GM10266 (cell line): ENCODE results near the gene RAB20.

Source experiments
- DNase-seq: peaks from one replicate; pipeline ENCODE4 v3.0.0; 2012; ENCODE audit errors: extremely low spot score
- TF ChIP-seq, protein P1 (sequence below): IDR thresholded peaks from 2 replicates; pipeline ENCODE4 v1.5.1; 2012; ENCODE audit warnings: mild to moderate bottlenecking, low read depth; ENCODE audit not compliant: control insufficient read depth, insufficient read depth; ENCODE audit errors: missing control alignments

The RAB20 gene

DNA sequence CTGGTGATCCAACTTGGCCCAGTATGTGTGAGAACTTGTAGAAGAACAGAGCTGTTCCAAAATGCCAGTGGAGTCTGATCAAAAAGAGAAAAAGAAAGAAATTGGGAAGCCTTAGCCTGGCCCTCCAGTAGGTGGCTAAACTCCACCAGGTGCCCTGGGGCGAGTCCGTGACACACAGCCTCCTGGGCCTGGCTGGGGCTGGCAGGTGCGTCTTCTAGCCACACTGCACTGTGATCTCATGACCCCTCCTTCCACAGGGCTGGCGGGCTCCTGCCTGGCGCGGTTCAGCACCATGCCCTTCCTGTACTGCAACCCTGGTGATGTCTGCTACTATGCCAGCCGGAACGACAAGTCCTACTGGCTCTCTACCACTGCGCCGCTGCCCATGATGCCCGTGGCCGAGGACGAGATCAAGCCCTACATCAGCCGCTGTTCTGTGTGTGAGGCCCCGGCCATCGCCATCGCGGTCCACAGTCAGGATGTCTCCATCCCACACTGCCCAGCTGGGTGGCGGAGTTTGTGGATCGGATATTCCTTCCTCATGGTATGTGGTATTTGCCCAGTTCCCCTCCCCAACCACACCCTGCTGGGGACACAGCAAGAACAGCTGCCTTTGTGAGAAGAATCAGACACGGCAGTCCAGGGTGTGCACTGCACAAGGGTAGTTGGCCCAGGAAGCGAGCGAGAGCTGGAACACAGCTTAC, 53.7 kb downstream of the RAB20 start:
- TF ChIP-seq, protein P1, sequence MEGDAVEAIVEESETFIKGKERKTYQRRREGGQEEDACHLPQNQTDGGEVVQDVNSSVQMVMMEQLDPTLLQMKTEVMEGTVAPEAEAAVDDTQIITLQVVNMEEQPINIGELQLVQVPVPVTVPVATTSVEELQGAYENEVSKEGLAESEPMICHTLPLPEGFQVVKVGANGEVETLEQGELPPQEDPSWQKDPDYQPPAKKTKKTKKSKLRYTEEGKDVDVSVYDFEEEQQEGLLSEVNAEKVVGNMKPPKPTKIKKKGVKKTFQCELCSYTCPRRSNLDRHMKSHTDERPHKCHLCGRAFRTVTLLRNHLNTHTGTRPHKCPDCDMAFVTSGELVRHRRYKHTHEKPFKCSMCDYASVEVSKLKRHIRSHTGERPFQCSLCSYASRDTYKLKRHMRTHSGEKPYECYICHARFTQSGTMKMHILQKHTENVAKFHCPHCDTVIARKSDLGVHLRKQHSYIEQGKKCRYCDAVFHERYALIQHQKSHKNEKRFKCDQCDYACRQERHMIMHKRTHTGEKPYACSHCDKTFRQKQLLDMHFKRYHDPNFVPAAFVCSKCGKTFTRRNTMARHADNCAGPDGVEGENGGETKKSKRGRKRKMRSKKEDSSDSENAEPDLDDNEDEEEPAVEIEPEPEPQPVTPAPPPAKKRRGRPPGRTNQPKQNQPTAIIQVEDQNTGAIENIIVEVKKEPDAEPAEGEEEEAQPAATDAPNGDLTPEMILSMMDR: no peak
- DNase-seq: no peak

DNA sequence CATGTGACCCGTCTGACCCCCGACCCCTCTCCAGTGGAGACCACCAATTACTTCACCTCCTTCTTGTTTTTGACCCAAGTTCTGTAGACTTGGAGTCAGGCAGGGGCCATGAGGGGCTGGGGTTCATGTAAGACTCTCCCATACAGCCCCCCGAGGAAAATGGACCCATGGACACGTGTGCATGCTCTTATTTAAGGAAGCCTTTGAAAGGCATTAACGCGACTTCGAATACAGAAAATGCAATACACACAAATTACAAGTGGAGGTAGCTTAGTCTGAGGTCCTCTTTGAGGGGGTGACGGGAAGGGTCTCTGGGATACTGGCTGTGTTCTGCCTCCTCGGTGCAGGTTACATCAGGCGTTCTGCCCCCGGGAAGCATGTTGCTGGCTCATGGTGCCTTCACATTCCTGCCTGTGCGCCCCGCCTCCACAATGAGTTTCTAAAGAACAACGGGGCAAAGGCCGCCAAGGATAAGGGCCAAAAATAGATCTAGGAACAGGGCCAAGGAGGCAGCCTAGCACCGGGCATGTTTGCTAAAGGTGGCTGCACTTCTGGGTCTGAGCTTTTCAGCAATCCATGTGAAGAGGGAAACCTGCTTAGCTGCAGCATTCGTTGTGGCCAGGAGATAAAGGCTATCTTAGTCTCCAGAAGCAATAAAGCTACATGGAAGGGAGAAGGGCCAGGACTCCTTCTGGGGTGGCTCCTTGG, 54.5 kb downstream of the RAB20 start:
- DNase-seq: no peak
- TF ChIP-seq, protein P1: no peak

DNA sequence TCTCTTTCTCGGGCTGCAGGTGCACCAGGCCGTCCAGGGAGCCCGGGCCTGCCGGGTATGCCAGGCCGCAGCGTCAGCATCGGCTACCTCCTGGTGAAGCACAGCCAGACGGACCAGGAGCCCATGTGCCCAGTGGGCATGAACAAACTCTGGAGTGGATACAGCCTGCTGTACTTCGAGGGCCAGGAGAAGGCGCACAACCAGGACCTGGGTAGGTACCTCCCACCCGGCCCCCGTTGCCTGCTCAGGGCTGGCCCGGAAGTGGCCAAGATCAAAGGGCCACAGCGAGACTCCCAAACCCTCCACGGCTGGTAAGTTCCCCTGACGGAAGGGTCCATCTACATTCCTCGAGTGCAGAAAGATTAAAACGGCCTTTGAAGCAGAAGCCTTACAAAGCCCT, 55.1 kb downstream of the RAB20 start:
- TF ChIP-seq, protein P1: no peak
- DNase-seq: no peak

DNA sequence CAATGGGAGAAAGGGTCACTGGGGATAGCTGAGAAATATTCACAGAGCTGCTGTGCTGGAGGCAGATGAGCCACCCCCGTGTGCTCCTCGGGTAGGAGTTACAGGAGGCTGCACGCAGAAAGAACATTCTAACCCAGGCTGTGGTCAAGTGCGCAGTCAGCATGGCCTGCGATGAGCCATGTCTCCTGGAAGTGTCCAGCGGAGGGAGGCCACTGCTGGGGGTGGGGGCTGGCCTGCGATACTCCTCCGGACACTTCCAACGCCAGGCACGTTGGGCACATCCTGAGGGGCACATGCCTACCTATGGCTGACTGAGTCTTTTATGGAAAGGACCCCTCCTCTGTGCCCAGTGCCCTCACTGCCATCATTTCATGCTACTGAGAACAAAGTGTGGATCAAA, 55.9 kb downstream of the RAB20 start:
- TF ChIP-seq, protein P1: no peak
- no peak for DNase-seq

DNA sequence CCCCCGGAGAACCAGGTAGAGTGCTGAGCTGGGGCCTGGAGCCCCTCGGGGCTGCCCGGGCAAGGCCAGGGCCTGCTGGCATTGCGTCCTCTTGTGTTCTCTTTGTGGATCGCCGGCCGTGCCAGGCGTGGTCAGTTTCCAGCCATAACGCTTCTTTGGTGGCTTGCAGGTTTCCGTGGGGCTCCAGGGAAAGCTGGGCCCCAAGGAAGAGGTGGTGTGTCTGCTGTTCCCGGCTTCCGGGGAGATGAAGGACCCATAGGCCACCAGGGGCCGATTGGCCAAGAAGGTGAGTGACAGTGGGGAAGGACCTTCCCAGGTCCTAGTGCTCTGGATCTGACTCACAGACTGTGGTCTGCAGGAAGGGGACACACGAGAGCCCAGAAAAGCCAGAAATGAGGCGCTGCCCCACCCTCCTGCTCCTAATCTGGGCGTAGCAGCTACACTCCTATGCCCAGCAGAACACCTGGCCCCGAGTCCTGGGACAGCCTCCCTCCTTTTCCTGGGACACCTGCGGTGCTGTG, 57.5 kb downstream of the RAB20 start:
- TF ChIP-seq, protein P1: no peak
- DNase-seq: no peak

DNA sequence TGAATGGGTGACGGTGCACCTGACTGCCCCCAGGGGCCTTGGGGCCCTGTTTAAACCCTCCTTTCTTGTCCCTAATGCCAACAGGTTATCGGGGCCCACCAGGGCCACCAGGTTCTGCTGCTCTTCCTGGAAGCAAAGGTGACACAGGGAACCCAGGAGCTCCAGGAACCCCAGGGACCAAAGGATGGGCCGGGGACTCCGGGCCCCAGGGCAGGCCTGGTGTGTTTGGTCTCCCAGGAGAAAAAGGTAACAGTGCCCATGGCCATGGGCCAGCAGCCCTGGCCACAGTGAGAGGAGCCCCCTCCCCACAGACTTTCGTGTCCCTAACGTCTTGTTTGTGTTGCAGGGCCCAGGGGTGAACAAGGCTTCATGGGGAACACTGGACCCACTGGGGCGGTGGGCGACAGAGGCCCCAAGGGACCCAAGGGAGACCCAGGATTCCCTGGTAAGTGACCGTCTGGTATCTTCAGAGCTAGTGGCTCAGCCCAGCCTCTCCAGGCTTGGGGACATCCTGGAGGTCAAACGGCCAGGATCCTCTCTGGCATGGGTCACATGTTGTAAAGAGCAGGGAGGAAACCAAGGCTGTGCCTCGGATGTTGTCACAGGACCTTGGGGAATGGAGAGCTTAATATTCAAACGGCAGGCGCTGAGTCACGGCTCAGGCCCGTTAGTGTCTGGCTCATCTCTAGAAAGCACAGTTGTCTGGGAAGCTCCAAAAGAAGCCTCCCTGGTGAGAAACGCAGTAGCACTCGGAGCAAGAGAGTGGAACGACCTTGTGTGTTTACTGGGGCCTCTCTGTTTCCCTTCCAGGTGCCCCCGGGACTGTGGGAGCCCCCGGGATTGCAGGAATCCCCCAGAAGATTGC, 58.3 kb downstream of the RAB20 start:
- DNase-seq: no peak
- TF ChIP-seq, protein P1: no peak

DNA sequence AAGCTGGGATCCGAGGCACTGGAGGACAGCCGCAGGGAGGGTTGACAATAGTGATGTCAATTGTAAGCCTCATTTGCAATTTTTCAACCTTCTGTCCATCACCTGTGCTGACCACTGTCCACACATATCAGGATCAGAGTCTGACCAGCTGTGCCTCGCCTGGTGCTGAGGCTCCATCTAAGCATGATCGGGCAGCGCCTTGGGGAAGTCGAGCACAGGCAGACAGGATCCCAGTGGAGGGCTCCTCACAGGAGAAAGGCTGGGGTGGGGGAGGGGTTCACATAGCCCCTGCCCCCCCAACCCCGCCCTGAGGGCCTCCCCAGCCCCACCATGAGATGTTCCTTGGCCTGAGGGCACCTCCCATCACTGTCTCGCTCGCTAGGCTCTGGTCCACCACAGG, 60.3 kb downstream of the RAB20 start:
- TF ChIP-seq, protein P1: no peak
- no peak for DNase-seq
